Bronchus fibroblast of lung (primary cell): ENCODE results near the gene XAGE1B. TPM values are rescaled to one million over a fixed set of nuclear protein-coding genes. Genes with fewer than 3 reads are reported as not detected.

Source experiments
- total RNA-seq: library from RNA; depleted of rRNA; stranded (reverse); fragments of >200 nt; gene quantifications from 2 replicates; pipeline ENCODE4 v1.2.3, GENCODE V29; 2015

XAGE1B gene, protein sequence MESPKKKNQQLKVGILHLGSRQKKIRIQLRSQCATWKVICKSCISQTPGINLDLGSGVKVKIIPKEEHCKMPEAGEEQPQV
- not detected in 2 replicates for total RNA-seq

GRCh38 chrX:52516987-52517325 is at the start of gene XAGE1B:
TSS of gene XAGE1B (minus strand) at chrX:52517063. CDS start at chrX:52515527, 1,536 bp downstream.

DNA sequence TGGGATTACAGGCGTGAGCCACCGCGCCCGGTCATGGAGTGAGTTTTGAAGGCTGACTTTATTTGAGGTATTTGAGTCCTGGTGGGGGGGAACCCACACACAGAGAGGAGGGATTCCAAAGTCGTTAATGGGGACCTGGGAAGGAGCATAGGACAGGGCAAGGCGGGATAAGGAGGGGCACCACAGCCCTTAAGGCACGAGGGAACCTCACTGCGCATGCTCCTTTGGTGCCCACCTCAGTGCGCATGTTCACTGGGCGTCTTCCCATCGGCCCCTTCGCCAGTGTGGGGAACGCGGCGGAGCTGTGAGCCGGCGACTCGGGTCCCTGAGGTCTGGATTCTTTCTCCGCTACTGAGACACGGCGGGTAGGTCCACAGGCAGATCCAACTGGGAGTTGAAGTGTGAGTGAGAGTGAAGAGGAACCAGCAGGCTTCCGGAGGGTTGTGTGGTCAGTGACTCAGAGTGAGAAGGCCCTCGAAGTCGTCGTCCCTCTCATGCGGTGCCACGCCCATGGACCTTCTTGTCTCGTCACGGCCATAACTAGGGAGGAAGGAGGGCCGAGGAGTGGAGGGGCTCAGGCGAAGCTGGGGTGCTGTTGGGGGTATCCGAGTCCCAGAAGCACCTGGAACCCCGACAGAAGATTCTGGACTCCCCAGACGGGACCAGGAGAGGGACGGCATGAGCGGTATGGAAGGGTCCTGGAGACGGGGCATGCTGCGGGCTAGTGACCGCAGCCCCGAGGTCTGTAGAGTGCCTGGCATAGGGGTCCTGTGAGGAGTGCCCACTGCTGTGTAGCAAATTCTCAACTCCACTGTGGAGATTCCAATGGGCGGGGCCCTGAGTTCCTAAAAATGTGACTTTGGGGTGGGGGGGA is 21.1 kb downstream of the XAGE1B start, which contains the start of gene XAGE1A:
Gene XAGE1A (plus strand): TSS at position 264 of the 874 bp plus-strand sequence. CDS start 1,554 bp downstream, outside the sequence.

Other genes with a start within 250 kb of the XAGE1B start
- not detected in 2 replicates for gene XAGE2, start 148.0 kb downstream of the XAGE1B start, total RNA-seq
- gene XAGE1A, start 21.3 kb downstream of the XAGE1B start, total RNA-seq = not detected in 2 replicates
- gene SSX7, start 137.8 kb upstream of the XAGE1B start, total RNA-seq = not detected in 2 replicates
- gene SSX2, start 190.1 kb upstream of the XAGE1B start, total RNA-seq = not detected in 2 replicates
- gene SSX2B, start 234.2 kb upstream of the XAGE1B start, total RNA-seq = not detected in 2 replicates